Natural killer cell (primary cell): Measurements from ENCODE around the gene TBC1D9. TPM values are rescaled to one million over a fixed set of nuclear protein-coding genes. Genes with fewer than 3 reads are reported as not detected.
"Not testable (repeated sequence)": the region's sequence is repeated elsewhere in the genome, so short reads cannot be mapped to it uniquely, and the experiment has no call there.

ENCODE experiments used
- ATAC-seq, 3 donors: fragments of 150-1000 bp in 2 of 3; fragments of 200-7000 bp in 1 of 3; cut with Tn5 transposase; 1 replicate in 1 of 3; 2 replicates in 2 of 3; pipeline ENCODE4 v1.10.0; 2021; ENCODE audit warnings: mild to moderate bottlenecking in 2 of 3, moderate library complexity in 2 of 3
- DNase-seq, 2 donors: peaks; one replicate each; pipeline versions ENCODE4 v3.0.0 to v3.0.0-alpha.2; 2013 to 2021; ENCODE audit warnings: mixed read lengths in 1 of 2
- H3K27ac ChIP-seq: one replicate; pipeline ENCODE4 v1.5.1; 2013; ENCODE audit warnings: mild to moderate bottlenecking, low read length
- H3K27me3 ChIP-seq: one replicate; pipeline ENCODE4 v1.6.1; 2013; ENCODE audit warnings: low read length; ENCODE audit not compliant: control insufficient read depth, insufficient read depth
- H3K36me3 ChIP-seq: one replicate; pipeline ENCODE4 v1.6.1; 2013; ENCODE audit warnings: low read length; ENCODE audit not compliant: control insufficient read depth, insufficient read depth
- H3K4me1 ChIP-seq: one replicate; pipeline ENCODE4 v1.6.1; 2013; ENCODE audit warnings: low read length; ENCODE audit not compliant: control insufficient read depth, insufficient read depth
- H3K4me3 ChIP-seq: one replicate; pipeline ENCODE4 v1.5.1; 2013; ENCODE audit warnings: low read length
- H3K9me3 ChIP-seq: one replicate; pipeline ENCODE4 v1.6.1; 2013; ENCODE audit warnings: low read length; ENCODE audit not compliant: control insufficient read depth, insufficient read depth
- H3K27ac Mint-ChIP-seq, 2 donors: one replicate each; pipeline ENCODE4 v1.8.0; 2022; ENCODE audit warnings: mild to moderate bottlenecking in 2 of 2, mixed read lengths in 2 of 2, moderate library complexity in 1 of 2
- H3K27me3 Mint-ChIP-seq, 2 donors: one replicate each; pipeline ENCODE4 v1.8.0; 2022; ENCODE audit warnings: low read depth in 2 of 2, mixed read lengths in 2 of 2
- H3K36me3 Mint-ChIP-seq: one replicate; pipeline ENCODE4 v1.8.0; 2022; ENCODE audit warnings: mixed read lengths
- H3K4me1 Mint-ChIP-seq, 2 donors: one replicate each; pipeline ENCODE4 v1.8.0; 2022; ENCODE audit warnings: mixed read lengths in 2 of 2
- H3K4me3 Mint-ChIP-seq: one replicate; pipeline ENCODE4 v1.8.0; 2022; ENCODE audit warnings: mild to moderate bottlenecking, moderate library complexity, mixed read lengths
- H3K9me3 Mint-ChIP-seq, 2 donors: one replicate each; pipeline ENCODE4 v1.8.0; 2022; ENCODE audit warnings: mixed read lengths in 2 of 2
- WGBS: methylation state at CpG from one replicate; pipeline ENCODE4 v1.1.7; 2013; ENCODE audit warnings: missing lambda C conversion rate; ENCODE audit not compliant: insufficient coverage; 5-methylcytosine and 5-hydroxymethylcytosine counted together
- intact Hi-C: fragments of 100-400 bp; cut with micrococcal nuclease; formaldehyde crosslinking; loops from one replicate; pipeline ENCODE4 v1.14.2; 2022
- total RNA-seq, 4 donors: library from RNA; stranded (reverse); fragments of 120-200 nt in 1 of 4; gene quantifications; one replicate each; pipeline versions ENCODE4 v1.2.3 to v1.2.4, GENCODE V29; 2013 to 2022
- TF ChIP-seq, protein P1 (sequence below): fragments of 200-600 bp; IDR thresholded peaks from one replicate; pipeline ENCODE4 v1.8.0; 2022; ENCODE audit warnings: antibody characterized with exemption

TBC1D9 gene
- total RNA-seq, 3 donors from 2014 or later (not counting 1 experiment from before 2014, with no cell fraction given) = 1.3 to 3.3 (median 2.0) TPM

DNA sequence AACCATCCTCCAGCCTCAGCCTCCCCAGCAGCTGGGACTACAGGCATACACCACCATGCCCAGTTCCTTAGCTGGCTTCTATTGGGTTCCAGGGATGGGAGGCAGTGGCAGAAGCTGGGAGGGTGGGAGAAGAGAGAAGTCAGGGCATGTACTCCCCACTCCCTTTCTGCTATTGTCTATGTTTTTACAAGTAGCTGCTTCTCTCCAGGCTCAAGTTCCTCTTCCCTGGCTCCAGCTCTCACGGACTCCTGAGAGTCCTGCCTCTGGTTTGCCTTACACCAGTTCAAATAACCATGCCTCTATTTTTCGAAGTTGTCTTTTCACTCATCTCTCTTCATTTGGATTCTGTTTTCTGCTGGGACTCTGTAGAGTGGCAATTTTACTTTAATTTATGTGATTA is 2.9 kb downstream of the TBC1D9 start:
- Mint-ChIP-seq H3K4me1 (no peaks in the 10 kb centered on the region), H3K27me3 (peaks cover 30 to 50% of the 10 kb centered on the region in 2 donors), H3K4me3 (no peak overlapping the region), H3K27ac (no peak overlapping the region), H3K36me3 (no peaks in the 10 kb centered on the region), H3K9me3 (peaks cover 0 to 3% of the 10 kb centered on the region in 2 donors)
- TF ChIP-seq, protein P1, sequence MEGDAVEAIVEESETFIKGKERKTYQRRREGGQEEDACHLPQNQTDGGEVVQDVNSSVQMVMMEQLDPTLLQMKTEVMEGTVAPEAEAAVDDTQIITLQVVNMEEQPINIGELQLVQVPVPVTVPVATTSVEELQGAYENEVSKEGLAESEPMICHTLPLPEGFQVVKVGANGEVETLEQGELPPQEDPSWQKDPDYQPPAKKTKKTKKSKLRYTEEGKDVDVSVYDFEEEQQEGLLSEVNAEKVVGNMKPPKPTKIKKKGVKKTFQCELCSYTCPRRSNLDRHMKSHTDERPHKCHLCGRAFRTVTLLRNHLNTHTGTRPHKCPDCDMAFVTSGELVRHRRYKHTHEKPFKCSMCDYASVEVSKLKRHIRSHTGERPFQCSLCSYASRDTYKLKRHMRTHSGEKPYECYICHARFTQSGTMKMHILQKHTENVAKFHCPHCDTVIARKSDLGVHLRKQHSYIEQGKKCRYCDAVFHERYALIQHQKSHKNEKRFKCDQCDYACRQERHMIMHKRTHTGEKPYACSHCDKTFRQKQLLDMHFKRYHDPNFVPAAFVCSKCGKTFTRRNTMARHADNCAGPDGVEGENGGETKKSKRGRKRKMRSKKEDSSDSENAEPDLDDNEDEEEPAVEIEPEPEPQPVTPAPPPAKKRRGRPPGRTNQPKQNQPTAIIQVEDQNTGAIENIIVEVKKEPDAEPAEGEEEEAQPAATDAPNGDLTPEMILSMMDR = no peak
- DNase-seq = no peak
- peaks cover 5% of the 10 kb centered on the region for H3K27me3 ChIP-seq
- H3K4me3 ChIP-seq = no peak overlapping the region
- H3K4me1 ChIP-seq = peaks cover 8% of the 10 kb centered on the region
- H3K36me3 ChIP-seq = no peaks in the 10 kb centered on the region
- intact Hi-C loops = no loop called here
- 72% methylated on average over 1 of the region's 2 CpGs for WGBS
- H3K9me3 ChIP-seq = no peaks in the 10 kb centered on the region
- no peak overlapping the region for H3K27ac ChIP-seq
- no peak for ATAC-seq

DNA sequence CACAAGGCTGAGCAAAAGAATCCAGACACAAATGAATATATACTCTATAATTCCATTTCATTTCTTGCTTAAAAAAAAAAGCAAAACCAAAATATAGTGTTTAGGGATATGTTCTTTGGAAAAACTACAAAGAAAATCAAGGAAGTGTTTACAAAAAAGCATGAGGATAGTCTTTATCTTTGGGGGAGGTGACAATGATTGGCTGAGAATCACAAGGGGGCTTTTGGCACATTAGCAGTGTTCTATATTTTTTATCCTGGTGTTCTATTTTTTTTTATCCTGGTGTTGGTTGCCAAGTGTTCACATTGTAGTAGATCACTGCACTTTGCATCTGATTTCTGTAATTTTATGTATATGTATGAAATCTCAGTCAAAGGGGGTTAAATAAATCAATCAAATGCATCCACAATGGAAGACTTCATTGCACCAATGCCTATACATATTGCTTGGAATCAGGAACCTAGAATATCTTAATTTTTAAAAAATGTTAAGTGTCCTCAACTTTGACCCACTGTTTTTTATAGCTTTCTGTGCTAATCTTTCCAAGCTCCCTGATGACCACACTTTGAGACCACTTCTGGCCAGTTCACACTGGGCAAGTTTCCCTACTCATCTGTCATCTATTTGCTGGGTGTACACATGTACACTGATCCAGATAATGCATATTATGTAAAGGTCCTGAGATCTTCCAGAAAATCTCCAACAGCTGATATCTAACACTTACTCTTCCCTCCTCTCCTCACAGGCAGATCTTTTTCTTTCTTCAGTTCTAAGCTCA is 3.7 kb downstream of the TBC1D9 start:
- Mint-ChIP-seq H3K27me3 (peaks cover 26 to 41% of the 10 kb centered on the region in 2 donors), H3K27ac (no peak overlapping the region), H3K4me3 (no peak overlapping the region), H3K36me3 (no peaks in the 10 kb centered on the region), H3K9me3 (peaks cover 0 to 3% of the 10 kb centered on the region in 2 donors), H3K4me1 (no peaks in the 10 kb centered on the region)
- H3K9me3 ChIP-seq = no peaks in the 10 kb centered on the region
- H3K36me3 ChIP-seq = no peaks in the 10 kb centered on the region
- H3K4me3 ChIP-seq = no peak overlapping the region
- intact Hi-C loops = no loop called here
- peaks cover 5% of the 10 kb centered on the region for H3K27me3 ChIP-seq
- H3K27ac ChIP-seq = no peak overlapping the region
- ATAC-seq (no peak), DNase-seq (no peak)
- TF ChIP-seq, protein P1 = no peak
- H3K4me1 ChIP-seq = peaks cover 8% of the 10 kb centered on the region

DNA sequence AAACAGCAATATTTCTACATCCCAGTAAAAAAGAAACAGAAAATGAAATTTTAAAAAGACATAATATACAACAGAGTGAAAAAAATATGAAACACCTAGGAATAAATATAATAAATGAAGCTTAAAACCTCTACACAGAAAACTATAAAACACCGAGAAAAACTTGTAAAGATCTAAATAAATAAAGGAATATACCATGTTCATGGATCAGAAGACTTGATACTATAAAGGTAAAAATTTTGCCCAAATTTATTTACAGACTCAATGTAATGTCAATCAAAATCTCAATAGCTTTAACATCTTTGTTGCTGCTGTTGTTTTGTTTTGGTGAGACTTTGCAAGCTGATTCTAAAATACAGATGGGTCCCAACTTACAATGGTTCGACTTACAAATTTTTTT is 5.7 kb downstream of the TBC1D9 start:
- Histone ChIP-seq H3K9me3 (no peaks in the 10 kb centered on the region), H3K4me3 (no peak overlapping the region), H3K27ac (no peak overlapping the region), H3K36me3 (no peaks in the 10 kb centered on the region), H3K27me3 (no peaks in the 10 kb centered on the region), H3K4me1 (no peaks in the 10 kb centered on the region)
- no peak overlapping the region for H3K4me3 Mint-ChIP-seq
- intact Hi-C loops = no loop called here
- ATAC-seq (no peak), DNase-seq (no peak)
- WGBS = 100% methylated on average over 1 of the region's 2 CpGs
- H3K4me1 Mint-ChIP-seq = no peaks in the 10 kb centered on the region
- H3K36me3 Mint-ChIP-seq = no peaks in the 10 kb centered on the region
- no peak overlapping the region for H3K27ac Mint-ChIP-seq
- TF ChIP-seq, protein P1 = no peak
- H3K9me3 Mint-ChIP-seq = peaks cover 2 to 3% of the 10 kb centered on the region in 2 donors
- H3K27me3 Mint-ChIP-seq = peaks cover 30 to 38% of the 10 kb centered on the region in 2 donors

DNA sequence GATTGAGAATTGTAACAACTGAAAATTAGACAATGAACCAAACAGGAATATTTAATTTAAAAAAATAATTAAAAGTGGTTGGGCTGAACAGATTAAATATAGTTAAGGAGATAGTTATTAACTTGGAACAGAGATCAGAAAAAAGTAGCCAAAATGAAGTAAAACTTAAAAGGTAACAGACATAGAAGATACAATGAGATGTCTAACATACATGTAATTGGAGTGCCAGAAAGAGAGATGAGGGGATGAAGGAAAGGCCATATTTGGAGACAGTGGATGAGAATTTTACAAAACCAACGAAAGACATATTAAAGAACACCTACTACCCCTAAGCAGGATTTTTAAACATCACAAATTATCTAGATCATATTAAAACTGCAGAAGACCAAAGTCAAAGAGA is 8.0 kb downstream of the TBC1D9 start:
- peaks cover 2 to 3% of the 10 kb centered on the region in 2 donors for H3K9me3 Mint-ChIP-seq
- no peaks in the 10 kb centered on the region for H3K36me3 Mint-ChIP-seq
- Histone ChIP-seq H3K36me3 (no peaks in the 10 kb centered on the region), H3K4me1 (no peaks in the 10 kb centered on the region), H3K4me3 (no peak overlapping the region), H3K27ac (no peak overlapping the region), H3K27me3 (no peaks in the 10 kb centered on the region), H3K9me3 (no peaks in the 10 kb centered on the region)
- H3K27me3 Mint-ChIP-seq = peaks cover 21 to 31% of the 10 kb centered on the region in 2 donors
- no peaks in the 10 kb centered on the region for H3K4me1 Mint-ChIP-seq
- no peak overlapping the region for H3K4me3 Mint-ChIP-seq
- ATAC-seq (no peak), DNase-seq (no peak)
- no CpG with 5 or more reads among the region's 1 CpG for WGBS
- intact Hi-C loops = no loop called here
- H3K27ac Mint-ChIP-seq = no peak overlapping the region
- TF ChIP-seq, protein P1 = no peak

DNA sequence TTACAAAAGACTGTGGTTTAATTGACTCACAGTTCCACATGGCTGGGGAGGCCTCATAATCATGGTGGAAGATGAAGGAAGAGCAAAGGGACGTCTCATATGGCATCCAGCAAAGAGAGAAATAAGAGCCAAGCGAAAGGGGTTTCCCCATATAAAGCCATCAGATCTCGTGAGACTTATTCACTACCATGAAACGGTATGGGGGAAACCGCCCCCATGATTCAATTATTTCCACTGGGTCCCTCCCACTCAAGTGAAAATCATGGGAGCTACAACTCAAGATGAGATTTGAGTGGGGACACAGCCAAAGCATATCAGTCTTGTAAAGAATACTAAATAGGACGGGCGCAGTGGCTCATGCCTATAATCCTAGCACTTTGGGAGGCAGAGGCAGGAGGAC is 9.6 kb downstream of the TBC1D9 start:
- H3K9me3 ChIP-seq, H3K4me3 ChIP-seq, DNase-seq, H3K36me3 Mint-ChIP-seq, intact Hi-C loops, H3K4me3 Mint-ChIP-seq, H3K27me3 ChIP-seq, H3K4me1 ChIP-seq, H3K36me3 ChIP-seq, H3K4me1 Mint-ChIP-seq, ATAC-seq, H3K27ac ChIP-seq, H3K9me3 Mint-ChIP-seq, H3K27ac Mint-ChIP-seq: not testable (repeated sequence)
- H3K27me3 Mint-ChIP-seq = peaks cover 19 to 24% of the 10 kb centered on the region in 2 donors
- 91% methylated on average over 7 of the region's 7 CpGs for WGBS
